GM21381 (cell line): ENCODE data around the gene POU5F1.
"Not testable (repeated sequence)": the region's sequence is repeated elsewhere in the genome, so short reads cannot be mapped to it uniquely, and the experiment has no call there.

Experiments used
- ATAC-seq: cut with Tn5 transposase; IDR thresholded peaks from one replicate; pipeline ENCODE4 v1.9.1; 2021; ENCODE audit warnings: mild to moderate bottlenecking, moderate library complexity; ENCODE audit not compliant: unreplicated experiment

POU5F1 gene

DNA sequence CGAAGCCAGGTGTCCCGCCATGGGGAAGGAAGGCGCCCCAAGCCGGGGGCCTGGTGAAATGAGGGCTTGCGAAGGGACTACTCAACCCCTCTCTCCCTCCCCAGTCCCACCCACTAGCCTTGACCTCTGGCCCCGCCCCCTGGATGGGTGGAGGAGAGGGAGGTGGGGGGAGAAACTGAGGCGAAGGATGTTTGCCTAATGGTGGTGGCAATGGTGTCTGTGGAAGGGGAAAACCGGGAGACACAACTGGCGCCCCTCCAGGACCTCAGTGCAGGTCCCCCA lies at the start of gene POU5F1:
Gene POU5F1 (minus strand): TSS at position 83 of the 282 bp plus-strand sequence. CDS start 62 bp downstream, at position 21.
- no peak for ATAC-seq

DNA sequence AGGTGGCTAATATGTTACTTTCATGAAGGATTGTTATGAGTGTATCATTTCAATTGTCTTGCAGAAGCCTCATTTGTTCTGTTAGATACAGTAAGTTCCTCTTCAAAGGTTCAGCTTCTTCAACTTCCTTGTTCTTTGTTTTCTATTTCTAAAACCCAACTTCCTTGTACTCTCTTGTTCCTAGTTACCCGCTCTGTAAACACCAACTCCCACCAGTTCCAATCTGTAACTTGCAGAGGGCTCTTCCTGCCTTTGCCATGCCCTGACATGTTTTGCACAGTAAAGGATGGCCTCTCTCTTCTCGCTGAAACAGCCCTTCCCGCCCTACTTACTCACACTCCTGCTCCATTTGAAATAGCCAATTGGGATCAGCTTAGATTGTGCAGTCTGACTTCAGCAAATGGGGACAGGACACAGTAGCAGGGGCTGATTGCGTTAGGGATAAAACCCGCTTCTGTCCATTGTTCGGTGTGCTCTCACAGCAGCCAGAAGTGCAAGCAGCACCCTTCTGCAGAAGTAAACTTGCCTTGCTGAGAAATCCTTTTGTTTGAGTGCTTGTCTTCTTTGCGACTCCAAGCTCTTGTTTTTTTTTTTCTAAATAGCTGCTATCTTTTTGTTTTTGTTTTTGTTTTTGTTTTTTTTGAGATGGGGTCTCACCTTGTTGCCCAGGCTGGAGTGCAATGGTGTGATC lies 45.9 kb upstream of the POU5F1 start:
- no peak for ATAC-seq

DNA sequence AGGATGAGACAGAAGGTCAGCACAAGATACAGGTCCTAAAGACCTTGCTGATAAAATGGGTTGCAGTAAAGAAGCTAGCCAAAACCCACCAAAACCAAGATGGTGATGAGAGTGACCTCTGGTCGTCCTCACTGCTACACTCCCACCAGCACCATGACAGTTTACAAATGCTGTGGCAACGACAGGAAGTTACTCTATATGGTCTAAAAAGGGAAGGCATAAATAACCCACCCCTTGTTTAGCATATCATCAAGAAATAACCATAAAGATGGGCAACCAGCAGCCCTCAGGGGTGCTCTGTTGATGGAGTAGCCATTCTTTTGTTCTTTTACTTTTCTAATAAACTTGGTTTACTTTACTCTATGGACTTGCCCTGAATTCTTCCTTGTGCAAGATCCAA lies 44.7 kb upstream of the POU5F1 start:
- not testable (repeated sequence) for ATAC-seq

DNA sequence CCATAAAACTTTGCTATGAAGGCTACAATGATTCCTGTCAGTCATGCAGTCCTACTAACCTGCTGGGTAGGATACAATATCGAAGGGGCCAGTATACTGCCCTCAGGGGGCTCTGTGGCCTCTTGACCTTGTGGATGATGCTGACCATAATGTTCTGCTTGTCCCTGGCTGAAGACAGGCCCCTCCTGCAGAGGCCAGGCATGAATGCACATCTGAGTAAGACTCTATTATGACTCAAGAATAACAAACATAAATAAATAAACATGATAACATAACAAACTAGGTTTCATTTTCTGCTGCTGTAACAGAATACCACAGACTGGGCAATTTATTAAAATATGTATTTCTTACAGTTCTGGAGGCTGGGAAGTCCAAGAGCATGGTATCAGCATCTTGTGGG lies 44.0 kb upstream of the POU5F1 start:
- ATAC-seq, result no peak

DNA sequence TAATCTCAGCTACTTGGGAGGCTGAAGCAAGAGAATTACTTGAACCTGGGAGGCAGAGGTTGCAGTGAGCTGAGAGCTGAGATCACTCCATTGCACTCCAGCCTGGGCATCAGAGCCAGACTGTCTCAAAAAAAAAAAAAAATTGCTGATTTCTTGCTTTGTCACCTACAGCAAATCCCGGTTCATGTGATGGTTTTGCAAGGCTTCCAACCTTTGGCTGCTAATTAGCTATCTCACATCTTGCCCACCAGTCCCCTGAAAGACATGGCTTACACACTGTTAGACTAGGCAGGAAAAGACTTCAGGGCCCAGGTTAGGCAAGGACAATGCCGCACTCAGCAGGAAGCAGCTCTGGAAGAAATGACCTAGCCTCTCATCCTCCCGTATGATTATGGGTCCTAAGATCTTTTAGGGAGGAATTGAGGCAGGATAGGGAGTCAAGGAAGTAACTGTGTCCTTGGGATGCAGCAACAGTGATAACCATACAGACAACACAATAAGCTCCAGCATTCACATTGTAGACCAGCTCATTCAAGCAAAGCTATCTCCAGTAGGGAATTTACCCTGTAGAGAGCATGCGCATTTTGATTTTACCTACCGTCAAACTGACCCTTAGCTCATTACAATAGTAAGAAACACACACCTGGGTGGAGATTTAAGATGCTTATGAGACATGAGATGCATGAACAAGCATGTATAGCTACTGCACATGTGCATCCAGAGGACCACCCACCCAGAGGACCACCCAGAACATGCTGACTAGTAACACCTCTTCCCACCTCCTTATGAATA lies 40.5 kb upstream of the POU5F1 start:
- no peak for ATAC-seq

DNA sequence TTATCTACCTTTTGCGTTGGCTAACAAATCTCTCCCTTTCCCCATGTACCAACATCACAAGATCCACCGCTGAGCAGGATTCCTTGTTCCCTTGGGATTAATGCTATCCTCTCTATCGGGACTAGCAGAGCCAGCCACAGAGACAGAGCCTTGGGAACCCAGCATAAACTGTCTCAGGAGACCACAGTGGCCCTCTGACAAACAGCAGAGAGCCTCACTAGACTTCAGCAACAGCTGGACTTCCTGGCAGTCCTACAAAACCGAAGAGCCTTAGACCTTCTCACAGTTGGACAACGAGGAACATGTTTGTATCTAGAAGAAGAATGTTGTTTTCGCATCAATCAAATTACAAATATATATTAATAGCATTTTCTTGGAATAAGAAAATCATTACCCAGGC lies 39.6 kb upstream of the POU5F1 start:
- ATAC-seq, result no peak

DNA sequence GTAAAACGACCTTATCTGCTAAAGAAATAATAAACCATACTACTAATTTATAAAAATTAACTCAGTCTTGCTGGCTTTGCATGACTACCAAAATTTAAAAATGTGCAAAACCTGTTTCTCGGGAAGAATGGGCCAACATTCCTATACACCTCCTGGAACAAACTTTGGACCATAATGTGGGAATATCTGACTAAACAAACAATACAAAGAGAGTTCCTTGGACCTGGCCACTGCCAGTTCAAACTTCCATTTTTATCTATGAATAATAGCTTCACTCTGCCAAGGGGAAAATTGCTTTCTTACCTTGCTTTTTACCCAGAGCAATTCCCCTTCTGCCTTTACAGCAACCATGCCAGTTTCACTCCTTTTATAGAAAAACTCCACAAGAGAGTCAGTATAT lies 38.7 kb upstream of the POU5F1 start:
- ATAC-seq, result no peak

DNA sequence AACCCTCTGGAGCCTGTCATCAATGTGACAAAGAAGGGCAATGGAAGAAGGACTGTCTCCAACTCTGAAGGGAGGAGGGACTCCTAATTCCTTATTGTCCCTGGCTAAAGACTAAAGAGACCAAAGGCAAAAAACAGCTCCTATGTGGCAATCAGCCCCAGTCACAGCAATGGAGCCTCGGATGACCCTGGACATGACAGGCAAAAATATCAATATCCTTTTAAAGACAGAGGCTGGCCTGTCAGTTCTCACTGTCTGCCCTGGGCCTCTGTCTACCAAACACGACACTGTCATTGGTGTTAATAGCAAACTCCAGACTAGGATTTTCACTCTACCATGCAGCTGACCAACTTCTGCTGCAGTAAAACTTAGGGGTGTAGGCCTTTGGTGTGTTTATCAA lies 38.0 kb upstream of the POU5F1 start:
- ATAC-seq, result no peak

DNA sequence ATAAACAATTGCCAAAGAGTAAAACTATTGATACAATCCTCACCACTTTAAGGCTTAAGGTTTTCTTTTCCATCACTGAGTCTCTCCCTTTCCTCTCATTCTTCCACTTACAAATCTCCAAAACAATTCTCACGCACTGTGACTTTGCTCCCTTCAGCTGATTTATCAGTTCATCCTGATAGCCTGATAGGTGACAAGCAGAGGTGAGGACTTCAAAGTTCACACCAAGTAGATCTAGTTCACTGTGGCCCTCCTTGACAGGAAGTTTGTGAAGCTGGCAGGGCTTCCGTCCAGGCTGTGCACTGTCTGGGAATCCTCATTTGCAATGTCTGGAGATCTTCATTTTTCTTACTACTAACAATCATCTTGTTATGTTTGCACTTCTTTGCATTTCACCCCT lies 35.2 kb upstream of the POU5F1 start:
- no peak for ATAC-seq

DNA sequence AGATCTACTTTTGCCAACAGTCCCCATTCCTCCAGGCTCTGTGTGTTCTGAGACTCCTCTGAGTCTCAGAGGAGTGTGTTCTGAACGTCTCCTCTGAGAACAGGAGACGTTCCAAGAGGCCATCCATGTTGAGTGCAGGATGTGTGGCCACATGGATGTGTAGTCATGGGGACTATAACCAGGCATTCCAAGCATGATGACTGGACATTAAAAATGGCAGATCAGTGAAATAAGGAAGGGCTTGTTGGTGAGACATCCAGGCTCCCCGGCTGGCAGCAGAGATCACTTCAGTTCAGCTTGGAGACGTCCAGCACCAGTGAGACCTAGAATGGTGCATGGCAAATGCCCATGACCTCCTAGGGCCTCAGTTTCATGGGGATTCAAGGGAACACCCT lies 34.3 kb upstream of the POU5F1 start:
- ATAC-seq, result no peak

DNA sequence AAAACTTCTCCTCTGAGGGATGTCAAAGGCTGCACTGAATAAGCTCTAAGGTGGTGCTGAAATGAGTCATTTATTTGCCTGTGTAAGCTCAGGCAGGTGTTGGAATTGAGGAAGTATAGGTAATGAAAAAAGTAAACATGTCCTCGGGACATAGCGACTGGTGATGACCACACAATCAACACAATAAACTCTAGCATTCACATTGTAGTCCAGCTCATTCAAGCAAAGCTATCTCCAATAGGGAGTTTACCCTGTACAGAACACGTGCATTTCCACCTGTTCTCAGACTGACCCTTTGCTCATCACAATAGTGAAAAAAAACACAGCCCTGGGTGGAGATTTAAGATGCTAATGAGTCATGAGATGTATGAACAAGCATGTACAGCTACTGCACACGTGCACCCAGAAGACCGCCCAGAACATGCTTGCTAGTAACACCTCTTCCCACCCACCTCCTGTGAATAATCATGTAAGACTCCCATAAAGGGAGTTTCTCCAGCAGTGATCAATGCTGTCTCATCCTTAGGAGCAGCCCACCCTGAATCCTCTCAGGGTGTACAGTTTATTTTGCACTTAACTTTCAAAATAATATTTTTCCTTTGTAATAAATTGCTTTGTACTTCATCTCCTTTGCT lies 33.0 kb upstream of the POU5F1 start:
- peak; percentile 51 for ATAC-seq

DNA sequence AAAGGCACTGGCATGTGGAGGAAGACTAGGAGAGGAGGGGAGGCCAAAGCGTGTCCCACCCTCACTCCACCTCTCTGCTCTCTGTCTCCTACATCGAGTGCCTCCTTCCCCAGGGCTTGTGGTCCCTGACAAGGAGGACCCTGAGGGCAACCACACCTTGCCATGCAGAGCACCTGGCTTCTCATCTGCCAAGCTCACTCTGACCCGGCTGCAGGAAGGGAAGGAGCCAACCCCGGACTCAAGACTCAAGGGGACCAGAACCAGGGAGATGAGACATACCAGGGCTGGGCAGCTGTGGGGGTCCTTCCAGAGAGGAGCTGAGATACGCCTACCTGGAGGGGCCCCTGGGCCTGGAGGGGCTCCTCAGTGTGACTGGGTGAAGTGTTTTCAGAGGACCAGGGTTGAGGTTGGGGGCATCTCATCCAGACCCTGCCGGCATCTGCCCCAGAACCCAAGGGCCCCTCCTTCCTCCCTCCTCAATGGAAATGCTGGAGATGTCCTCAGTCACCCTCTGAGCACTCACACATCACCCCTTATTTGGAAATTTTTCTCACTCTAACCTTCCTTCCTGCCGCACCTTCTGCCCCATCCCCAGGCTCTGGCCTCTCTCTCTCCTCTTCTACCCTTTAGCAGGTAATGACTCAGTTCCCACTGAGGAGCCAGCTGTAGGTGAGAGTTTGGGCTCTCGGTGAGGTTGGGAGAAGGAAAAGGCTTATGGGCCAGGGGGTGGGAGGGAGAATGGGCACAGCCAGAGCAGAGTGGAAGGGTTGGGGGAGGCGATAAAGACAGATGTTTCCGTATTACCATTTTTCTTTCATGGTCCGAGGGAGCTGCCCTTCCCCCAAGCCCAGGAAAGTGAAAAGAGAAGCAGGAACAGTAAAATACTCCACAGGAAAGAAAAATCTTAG lies 32.0 kb upstream of the POU5F1 start:
- ATAC-seq, result no peak

DNA sequence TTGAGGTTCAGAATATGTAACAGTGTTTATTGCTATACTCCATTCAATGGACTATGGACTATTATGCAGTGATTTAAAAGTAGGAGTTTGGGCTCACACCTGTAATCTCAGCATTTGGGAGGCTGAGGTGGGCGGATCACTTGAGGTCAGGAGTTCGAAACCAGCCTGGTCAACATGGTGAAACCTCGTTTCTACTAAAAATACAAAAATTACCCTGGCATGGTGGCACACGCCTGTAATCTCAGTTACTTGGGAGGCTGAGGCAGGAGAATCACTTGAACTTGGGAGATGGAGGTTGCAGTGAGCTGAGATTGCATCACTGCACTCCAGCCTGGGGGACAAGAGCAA lies 28.6 kb upstream of the POU5F1 start:
- not testable (repeated sequence) for ATAC-seq

DNA sequence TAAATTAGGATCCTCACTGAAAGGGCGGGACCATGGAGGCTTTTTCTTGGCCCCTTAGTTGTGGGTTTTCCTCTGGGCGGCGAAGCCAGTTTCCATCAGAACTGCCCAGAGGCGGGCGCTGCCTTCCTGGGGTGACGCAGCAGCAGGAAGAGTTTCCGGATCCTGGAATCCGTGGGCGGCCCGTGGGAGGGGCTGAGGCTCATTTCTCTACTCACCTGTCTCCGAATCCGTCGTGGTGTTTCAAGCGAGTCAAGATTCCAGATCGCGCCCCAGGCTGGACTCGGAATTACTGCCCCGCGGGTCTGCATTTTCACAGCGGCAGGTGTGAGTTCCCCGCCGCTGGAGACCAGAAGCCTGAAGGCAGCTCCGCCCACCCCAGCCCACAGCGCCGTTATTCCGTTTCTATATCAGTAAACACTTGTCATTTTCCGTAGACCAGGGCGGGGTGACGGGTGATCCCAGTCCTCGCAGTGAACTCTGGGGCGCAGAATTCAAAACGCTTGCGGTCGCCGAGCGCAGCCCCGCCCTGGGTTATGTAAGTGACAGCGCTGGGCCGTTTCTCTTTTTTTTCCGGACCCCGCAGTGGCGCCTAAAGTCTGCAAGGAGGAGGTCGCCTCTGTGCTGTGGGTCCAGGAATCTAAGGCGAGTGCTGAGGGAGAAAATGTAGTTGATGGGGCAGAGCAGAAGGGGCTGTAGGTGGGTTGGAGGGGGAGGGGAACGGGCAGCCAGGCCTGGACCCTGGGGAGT lies 27.2 kb upstream of the POU5F1 start:
- peak; percentile 66 for ATAC-seq

DNA sequence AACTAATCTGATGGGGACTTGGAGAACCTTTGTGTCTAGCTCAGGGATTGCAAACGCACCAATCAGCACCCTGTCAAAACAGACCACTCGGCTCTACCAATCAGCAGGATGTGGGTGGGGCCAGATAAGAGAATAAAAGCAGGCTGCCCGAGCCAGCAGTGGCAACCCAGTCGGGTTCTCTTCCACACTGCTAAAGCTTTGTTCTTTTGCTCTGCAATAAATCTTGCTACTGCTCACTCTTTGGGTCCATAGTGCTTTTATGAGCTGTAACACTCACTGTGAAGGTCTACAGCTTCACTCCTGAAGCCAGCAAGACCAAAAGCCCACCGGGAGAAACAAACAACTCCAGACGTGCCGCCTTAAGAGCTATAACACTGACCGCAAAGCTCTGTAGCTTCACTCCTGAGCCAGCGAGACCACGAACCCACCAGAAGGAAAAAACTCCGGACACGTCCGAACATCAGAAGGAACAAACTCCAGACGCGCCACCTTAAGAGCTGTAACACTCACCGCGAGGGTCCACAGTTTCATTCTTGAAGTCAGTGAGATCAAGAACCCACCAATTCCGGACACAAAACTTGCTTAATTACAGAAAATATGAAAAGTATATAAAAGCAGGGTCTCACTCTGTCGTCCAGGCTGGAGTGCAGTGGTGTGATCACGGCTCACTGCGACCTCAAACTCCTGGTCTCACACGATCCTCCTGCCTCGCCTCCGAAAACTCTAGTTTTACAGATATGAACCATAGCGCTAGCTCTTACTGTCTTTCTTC lies 26.0 kb upstream of the POU5F1 start:
- not testable (repeated sequence) for ATAC-seq

DNA sequence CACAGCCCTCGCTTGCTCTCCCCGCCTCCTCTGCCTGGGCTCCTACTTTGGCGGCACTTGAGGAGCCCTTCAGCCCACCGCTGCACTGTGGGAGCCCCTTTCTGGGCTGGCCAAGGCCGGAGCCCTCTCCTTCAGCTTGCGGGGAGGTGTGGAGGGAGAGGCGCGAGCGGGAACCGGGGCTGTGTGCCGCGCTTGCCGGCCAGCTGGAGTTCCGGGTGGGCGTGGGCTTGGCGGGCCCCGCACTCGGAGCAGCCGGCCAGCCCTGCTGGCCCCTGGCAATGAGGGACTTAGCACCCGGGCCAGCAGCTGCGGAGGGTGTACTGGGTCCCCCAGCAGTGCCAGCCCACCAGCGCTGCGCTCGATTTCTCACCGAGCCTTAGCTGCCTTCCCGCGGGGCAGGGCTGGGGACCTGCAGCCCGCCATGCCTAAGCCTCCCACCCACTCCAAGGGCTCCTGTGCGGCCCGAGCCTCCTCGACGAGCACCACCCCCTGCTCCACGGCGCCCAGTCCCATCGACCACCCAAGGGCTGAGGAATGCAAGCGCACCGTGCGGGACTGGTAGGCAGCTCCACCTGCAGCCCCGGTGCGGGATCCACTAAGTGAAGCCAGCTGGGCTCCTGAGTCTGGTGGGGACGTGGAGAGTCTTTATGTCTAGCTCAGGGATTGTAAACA lies 25.0 kb upstream of the POU5F1 start:
- not testable (repeated sequence) for ATAC-seq

DNA sequence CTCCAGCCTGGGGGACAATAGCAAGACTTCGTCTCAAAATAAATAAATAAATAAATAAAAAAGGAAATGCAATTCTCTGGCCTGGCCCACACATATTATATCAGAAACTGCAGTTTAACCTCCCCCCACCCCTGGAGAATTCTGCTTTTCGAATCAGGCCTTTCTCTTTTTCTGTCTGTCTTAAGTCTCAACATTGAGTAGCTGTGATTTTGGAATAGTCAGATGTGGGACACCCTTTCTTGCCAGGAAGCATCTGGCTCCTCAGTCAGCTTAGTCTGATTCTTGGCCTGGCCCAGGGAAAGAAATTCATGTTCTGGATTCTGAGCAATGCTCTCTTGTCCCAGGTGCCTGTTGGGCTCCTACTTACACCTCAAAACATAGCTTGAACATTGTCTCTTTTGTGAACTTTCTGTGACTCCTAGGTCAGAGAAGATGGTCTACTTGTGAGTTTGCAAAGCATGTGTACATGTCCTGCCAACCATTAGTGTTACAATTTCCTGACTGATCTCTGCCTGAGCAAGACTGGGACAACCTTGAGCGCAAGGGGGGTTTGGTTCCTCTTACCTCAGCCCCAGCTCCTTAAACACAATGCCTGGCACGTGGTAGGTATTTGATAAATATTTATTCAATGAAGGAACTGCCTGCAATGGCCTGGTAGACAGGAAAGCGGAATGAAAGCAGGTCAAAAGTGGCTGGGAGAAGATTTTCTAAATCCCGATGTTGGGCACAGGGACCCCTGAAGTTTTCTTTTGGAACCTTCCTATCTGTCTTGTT lies 23.8 kb upstream of the POU5F1 start:
- ATAC-seq, result no peak

DNA sequence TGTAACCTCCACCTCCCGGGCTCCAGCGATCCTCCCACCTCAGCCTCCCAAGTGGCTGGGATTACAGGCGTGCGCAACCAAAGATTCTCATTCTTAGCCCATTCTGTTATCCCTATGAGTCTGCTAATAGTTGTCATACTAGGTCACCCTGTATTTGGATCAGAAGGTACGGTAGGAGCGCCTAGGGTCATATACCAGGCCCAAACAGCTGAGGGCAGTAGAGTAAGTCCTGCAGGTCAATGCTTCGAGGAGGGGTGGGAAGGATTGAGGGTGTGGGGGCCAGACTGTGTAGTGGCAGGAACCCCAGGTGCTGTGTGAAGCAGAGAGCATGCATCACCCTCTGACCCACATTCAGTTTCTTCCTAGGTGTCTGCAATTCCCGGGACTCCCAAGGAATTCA lies 22.7 kb upstream of the POU5F1 start:
- no peak for ATAC-seq
